Kidney (tissue), 14 donors: Measurements from ENCODE around the gene GLYATL3. TPM values are rescaled to one million over a fixed set of nuclear protein-coding genes. Genes with fewer than 3 reads are reported as not detected.

ENCODE experiments used
- DNase-seq, 5 donors: peaks; one replicate each; pipeline ENCODE4 v3.0.0-alpha.2; 2013 to 2020
- FAIRE-seq: peaks from 2 replicates; lab custom pipeline; 2012; peaks lifted over from hg19 to GRCh38; lab: Jason Lieb, UNC
- H3K27ac ChIP-seq, 2 donors: one replicate each; pipeline ENCODE4 v1.7.0; 2013; ENCODE audit warnings: low read depth in 2 of 2, low read length in 2 of 2, inconsistent platforms in 1 of 2
- H3K27me3 ChIP-seq: one replicate; pipeline ENCODE4 v1.7.1; 2013; ENCODE audit warnings: low read length, inconsistent platforms; ENCODE audit not compliant: control insufficient read depth, insufficient read depth
- H3K36me3 ChIP-seq, 3 donors: one replicate each; pipeline versions ENCODE4 v1.7.0 to v1.7.1; 2013; ENCODE audit warnings: low read length in 3 of 3, control low read depth in 1 of 3, inconsistent platforms in 1 of 3; ENCODE audit not compliant: insufficient read depth in 3 of 3, control insufficient read depth in 2 of 3
- H3K4me1 ChIP-seq, 3 donors: one replicate each; pipeline versions ENCODE4 v1.7.0 to v1.7.1; 2013; ENCODE audit warnings: low read length in 3 of 3, inconsistent platforms in 1 of 3, low read depth in 1 of 3; ENCODE audit not compliant: control insufficient read depth in 2 of 3, insufficient read depth in 2 of 3
- H3K4me3 ChIP-seq, 3 donors: one replicate each; pipeline versions ENCODE4 v1.7.0 to v1.8.1; 2013; ENCODE audit warnings: low read length in 3 of 3, control low read depth in 1 of 3, inconsistent platforms in 1 of 3
- H3K9ac ChIP-seq, 3 donors: one replicate each; pipeline versions ENCODE4 v1.7.0 to v1.7.1; 2013; ENCODE audit warnings: low read length in 3 of 3, control low read depth in 1 of 3, inconsistent platforms in 1 of 3
- H3K9me3 ChIP-seq, 3 donors: one replicate each; pipeline versions ENCODE4 v1.7.0 to v1.7.1; 2013; ENCODE audit warnings: low read length in 3 of 3, control low read depth in 1 of 3, inconsistent platforms in 1 of 3; ENCODE audit not compliant: control insufficient read depth in 2 of 3, insufficient read depth in 1 of 3
- intact Hi-C: fragments of 100-400 bp; cut with DNase I; formaldehyde crosslinking; loops from one replicate; pipeline ENCODE4 v1.11.1; 2022
- polyA plus RNA-seq: library from polyadenylated mRNA; stranded (reverse); fragments of 350-450 nt; fragmentation: Illumina TruSeq; extraction: RNeasy Lipid Tissue Mini Kit (QIAGEN cat#74804); gene quantifications from one replicate; pipeline ENCODE4 v1.2.3, GENCODE V29; 2014; ENCODE audit warnings: low read depth, low replicate concordance; ENCODE audit not compliant: insufficient read depth
- total RNA-seq: library from RNA; stranded (reverse); fragmentation: NEBNext Ultra II Directional; extraction: Animal tissue kit (Norgen Biotek cat#: 25700); gene quantifications from one replicate; pipeline ENCODE4 v1.2.1, GENCODE V29; 2021
- TF ChIP-seq, protein P1 (sequence below): IDR thresholded peaks from 3 replicates; pipeline ENCODE4 v1.5.1; 2012; ENCODE audit warnings: mild to moderate bottlenecking, moderate library complexity, borderline replicate concordance; ENCODE audit not compliant: insufficient read depth; ENCODE audit errors: extremely low read depth
- donor health status: control.
- donor health status: control.
- donor health status: control.
- donor health status: control.
- donor health status: control.
- donor health status: DM: yes; HTN: yes; CAD: no.
- donor health status: Normal renal cell carcinoma (clear cell type).

GLYATL3 gene
- total and polyA plus RNA-seq, 2 donors from 2014 or later, result not detected

DNA sequence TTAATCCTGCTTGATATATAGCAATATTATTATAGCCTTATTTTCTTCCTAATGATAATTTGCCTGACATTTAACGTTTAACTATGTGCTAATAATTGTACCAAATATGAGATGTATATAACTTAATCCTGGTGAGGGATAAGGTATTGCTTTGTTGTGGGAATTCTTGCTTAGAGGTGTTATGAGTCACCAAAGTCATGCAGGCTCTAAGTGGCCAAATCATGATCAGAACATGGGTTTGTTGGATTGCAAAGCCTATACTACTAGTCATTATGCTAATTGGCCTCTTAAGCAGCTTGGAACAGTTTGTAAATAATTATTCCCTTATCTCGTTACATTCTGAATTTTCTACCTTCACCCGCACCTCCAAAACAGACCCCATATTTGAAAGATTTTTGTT, 28.8 kb downstream of the GLYATL3 start:
- Histone ChIP-seq H3K27me3 (no peaks in the 10 kb centered on the region), H3K9me3 (no peaks in the 10 kb centered on the region), H3K4me3 (no peak overlapping the region), H3K36me3 (no peaks in the 10 kb centered on the region), H3K4me1 (no peaks in the 10 kb centered on the region), H3K27ac (no peak overlapping the region), H3K9ac (no peak overlapping the region)
- intact Hi-C loops, result no loop called here
- FAIRE-seq (no peak), DNase-seq (no peak)
- TF ChIP-seq, protein P1, sequence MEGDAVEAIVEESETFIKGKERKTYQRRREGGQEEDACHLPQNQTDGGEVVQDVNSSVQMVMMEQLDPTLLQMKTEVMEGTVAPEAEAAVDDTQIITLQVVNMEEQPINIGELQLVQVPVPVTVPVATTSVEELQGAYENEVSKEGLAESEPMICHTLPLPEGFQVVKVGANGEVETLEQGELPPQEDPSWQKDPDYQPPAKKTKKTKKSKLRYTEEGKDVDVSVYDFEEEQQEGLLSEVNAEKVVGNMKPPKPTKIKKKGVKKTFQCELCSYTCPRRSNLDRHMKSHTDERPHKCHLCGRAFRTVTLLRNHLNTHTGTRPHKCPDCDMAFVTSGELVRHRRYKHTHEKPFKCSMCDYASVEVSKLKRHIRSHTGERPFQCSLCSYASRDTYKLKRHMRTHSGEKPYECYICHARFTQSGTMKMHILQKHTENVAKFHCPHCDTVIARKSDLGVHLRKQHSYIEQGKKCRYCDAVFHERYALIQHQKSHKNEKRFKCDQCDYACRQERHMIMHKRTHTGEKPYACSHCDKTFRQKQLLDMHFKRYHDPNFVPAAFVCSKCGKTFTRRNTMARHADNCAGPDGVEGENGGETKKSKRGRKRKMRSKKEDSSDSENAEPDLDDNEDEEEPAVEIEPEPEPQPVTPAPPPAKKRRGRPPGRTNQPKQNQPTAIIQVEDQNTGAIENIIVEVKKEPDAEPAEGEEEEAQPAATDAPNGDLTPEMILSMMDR, result no peak

DNA sequence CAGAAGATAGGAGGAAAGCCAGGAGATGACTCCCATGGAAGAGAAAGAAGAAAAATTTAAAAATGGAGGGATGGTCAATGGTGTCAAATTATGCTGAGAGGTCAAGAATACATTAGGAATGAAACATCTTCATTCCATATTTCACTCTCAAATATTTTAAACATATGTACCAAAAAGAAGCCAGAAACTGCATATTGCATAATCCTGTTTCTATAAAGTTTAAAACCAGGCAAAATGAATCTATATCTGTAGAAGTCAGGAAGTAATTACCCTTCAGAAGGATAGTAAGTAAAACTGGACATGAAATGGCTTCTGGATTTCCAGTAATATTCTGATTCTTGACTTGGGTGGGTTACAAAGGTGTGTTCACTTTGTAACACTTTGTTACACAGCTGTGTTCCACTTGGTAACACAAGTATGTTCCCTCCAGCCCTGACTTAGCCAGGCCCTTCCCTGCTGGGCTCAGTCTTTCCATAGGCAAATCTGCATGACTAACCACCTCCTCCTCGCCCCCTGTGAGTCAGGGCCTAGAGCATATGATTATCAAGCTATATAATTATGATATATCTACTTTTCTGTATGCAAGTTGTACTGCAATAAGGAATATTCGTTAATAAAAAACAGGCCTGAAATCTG, 30.5 kb downstream of the GLYATL3 start:
- TF ChIP-seq, protein P1, result no peak
- DNase-seq (no peak), FAIRE-seq (no peak)
- H3K9me3 ChIP-seq, result no peaks in the 10 kb centered on the region
- H3K4me1 ChIP-seq, result no peaks in the 10 kb centered on the region
- intact Hi-C loops, result no loop called here
- no peaks in the 10 kb centered on the region for H3K36me3 ChIP-seq
- no peak overlapping the region for H3K9ac ChIP-seq
- no peak overlapping the region for H3K4me3 ChIP-seq
- H3K27me3 ChIP-seq, result no peaks in the 10 kb centered on the region
- no peak overlapping the region for H3K27ac ChIP-seq

DNA sequence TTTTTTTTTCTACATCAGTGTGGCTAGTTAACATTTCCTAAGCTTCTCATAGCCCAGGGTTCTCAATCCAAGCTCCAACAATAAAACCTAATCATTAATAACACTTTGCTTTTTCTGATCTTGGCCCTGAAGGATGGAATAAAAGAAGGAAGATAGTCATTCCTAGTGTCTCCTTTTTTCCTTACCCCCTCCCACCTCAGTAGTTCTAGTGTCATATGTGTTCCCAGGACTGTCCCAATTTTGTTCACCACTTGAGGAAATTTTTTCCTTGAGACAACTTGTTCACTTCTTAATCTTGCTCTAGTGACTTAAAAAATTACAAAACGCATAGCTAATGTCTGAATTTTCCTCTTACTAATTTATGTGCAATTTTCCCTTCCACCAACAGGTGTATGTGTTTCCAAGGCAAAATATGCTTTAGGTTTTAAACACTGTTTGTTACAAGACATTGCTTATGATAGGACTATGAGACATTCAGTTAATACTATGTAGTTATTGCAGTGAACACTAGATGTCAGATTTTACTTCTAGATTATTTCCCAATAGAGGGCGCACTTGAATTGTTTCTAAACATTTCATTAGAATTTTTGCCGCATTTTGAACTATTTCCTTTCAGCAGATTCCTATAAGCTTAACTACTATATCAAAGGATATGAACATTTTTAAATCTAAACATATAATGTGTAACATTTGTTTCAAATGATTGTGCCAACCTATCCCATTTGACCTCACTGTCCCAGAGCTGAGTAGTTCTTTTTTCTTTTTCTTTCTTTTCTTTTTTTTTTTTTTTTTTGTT, 32.2 kb downstream of the GLYATL3 start:
- peak in 2 of 5 donors; percentile 68 for DNase-seq
- FAIRE-seq, result peak; percentile 98

More for the DNA sequence above, 32.2 kb downstream of the GLYATL3 start:
- Histone ChIP-seq H3K27me3 (no peaks in the 10 kb centered on the region), H3K36me3 (no peaks in the 10 kb centered on the region), H3K9ac (peak overlapping the region in 2 of 3 donors; percentile 22 to 28), H3K4me1 (no peaks in the 10 kb centered on the region), H3K27ac (no peak overlapping the region), H3K9me3 (no peaks in the 10 kb centered on the region), H3K4me3 (peak overlapping the region in 2 of 3 donors; percentile 38 to 45)
- TF ChIP-seq, protein P1, result peak; percentile 54
- intact Hi-C loops, result no loop called here
